Liver (tissue), 3 donors: ENCODE measurements around the gene FGFRL1.
"Not testable (repeated sequence)": the region's sequence is repeated elsewhere in the genome, so short reads cannot be mapped to it uniquely, and the experiment has no call there.

ENCODE experiments used
- ATF3 ChIP-seq: IDR thresholded peaks from 2 replicates; pipeline ENCODE4 v1.6.1; 2016; ENCODE audit warnings: antibody characterized with exemption
- CTCF ChIP-seq: fragments of 150-350 bp; IDR thresholded peaks from 2 replicates; pipeline ENCODE4 v1.5.1; 2017; ENCODE audit warnings: improper control_type of control experiment, low read depth, low read length; ENCODE audit not compliant: missing input control
- EGR1 ChIP-seq, 2 donors: IDR thresholded peaks; 2 replicates each; pipeline ENCODE4 v1.6.1; 2016 to 2018; ENCODE audit warnings: antibody characterized with exemption in 2 of 2, low read depth in 2 of 2
- HNF4G ChIP-seq: IDR thresholded peaks from 2 replicates; pipeline ENCODE4 v1.6.1; 2016; ENCODE audit warnings: antibody characterized with exemption
- MAX ChIP-seq: IDR thresholded peaks from 2 replicates; pipeline ENCODE4 v1.6.1; 2016; ENCODE audit warnings: antibody characterized with exemption
- RAD21 ChIP-seq, 2 donors: IDR thresholded peaks; 2 replicates each; pipeline ENCODE4 v1.6.1; 2016; ENCODE audit warnings: antibody characterized with exemption in 2 of 2, mild to moderate bottlenecking in 2 of 2
- REST ChIP-seq: IDR thresholded peaks from 2 replicates; pipeline ENCODE4 v1.6.1; 2016; ENCODE audit warnings: antibody characterized with exemption, mild to moderate bottlenecking
- RXRA ChIP-seq, 2 donors: IDR thresholded peaks; 2 replicates each; pipeline ENCODE4 v1.6.1; 2017 to 2018; ENCODE audit warnings: antibody characterized with exemption in 2 of 2, mild to moderate bottlenecking in 1 of 2
- ZBTB33 ChIP-seq: IDR thresholded peaks from 2 replicates; pipeline ENCODE4 v1.6.1; 2016; ENCODE audit warnings: antibody characterized with exemption
- donor health status: healthy.
- donor health status: healthy.

GRCh38 chr4:1054696-1055242, 43.3 kb downstream of the FGFRL1 start:
- TF ChIP-seq CTCF; ZBTB33; RXRA (IDR thresholded peaks at IDR 0.05); REST; RAD21 (IDR thresholded peaks at IDR 0.05); MAX; EGR1 (IDR thresholded peaks at IDR 0.05; ENCODE audit: low read depth in 2 of 2); HNF4G; ATF3: not testable (repeated sequence)
